Activated T-cell treated with anti-CD3 and anti-CD28 coated beads, Interleukin-2, amount 50 U/mL, for 48 hours (primary cell): ENCODE results near the gene ROR2.

Experiments used
- DNase-seq, 2 experiments: peaks; one replicate each; pipeline ENCODE4 v3.0.0-alpha.2; 2020

The ROR2 gene

GRCh38 chr9:91867740-91868139 is 82.3 kb downstream of the ROR2 start:
- DNase-seq, result no peak

GRCh38 chr9:91865041-91865440 is 85.0 kb downstream of the ROR2 start:
- DNase-seq, result no peak

GRCh38 chr9:91864380-91864779 is 85.6 kb downstream of the ROR2 start:
- no peak for DNase-seq

- DNase-seq, result no peak
Measured at GRCh38 chr9:91863469-91863868, 86.6 kb downstream of the ROR2 start.

GRCh38 chr9:91858213-91859030 is 91.6 kb downstream of the ROR2 start:
- no peak for DNase-seq

- DNase-seq, result no peak
Measured at GRCh38 chr9:91857291-91858212, 92.5 kb downstream of the ROR2 start.

- peak in 1 of 2 experiments; percentile 34 for DNase-seq
Measured at GRCh38 chr9:91856419-91856818, 93.6 kb downstream of the ROR2 start.

- DNase-seq, result no peak
Measured at GRCh38 chr9:91855196-91855595, 94.8 kb downstream of the ROR2 start.

GRCh38 chr9:91852801-91853347 is 97.2 kb downstream of the ROR2 start:
- DNase-seq, result no peak

DNA sequence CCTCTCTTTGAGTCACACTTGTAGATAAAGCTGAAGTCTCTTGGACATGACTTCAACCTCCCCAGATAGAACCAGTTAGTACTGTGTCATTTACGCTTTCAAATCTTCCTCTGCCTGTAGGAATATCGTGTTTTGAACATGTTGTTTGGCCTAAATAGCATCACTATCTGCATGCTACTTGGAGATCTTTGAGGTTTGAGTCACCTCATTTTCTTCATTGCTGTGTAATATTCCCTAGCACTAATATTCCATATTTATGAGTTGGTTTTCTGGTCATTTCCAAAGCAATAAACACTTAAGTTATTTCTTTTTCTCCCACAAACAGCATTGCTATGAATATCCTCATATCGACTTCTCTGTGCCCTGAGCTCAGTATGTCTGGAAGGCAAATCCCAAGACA is 100.3 kb downstream of the ROR2 start:
- DNase-seq, result no peak

DNA sequence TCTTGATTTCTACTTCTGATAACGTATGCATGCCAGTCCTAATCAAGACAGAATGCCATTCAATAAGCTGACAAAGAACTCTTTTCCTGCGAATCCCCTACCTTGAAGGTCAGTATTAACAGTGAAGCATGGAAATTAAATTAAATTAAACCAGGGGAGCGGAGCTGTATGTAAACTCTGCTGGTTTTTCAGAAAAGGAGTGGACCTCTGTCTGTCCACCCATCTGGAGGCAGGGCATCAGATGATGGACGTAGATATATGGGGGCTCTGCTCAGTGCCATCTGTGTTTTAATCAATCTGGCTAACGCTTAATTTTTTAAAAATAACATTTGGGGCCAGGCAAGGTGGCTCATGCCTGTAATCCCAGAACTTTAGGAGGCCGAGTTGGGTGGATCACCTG is 101.9 kb downstream of the ROR2 start:
- DNase-seq, result no peak

DNA sequence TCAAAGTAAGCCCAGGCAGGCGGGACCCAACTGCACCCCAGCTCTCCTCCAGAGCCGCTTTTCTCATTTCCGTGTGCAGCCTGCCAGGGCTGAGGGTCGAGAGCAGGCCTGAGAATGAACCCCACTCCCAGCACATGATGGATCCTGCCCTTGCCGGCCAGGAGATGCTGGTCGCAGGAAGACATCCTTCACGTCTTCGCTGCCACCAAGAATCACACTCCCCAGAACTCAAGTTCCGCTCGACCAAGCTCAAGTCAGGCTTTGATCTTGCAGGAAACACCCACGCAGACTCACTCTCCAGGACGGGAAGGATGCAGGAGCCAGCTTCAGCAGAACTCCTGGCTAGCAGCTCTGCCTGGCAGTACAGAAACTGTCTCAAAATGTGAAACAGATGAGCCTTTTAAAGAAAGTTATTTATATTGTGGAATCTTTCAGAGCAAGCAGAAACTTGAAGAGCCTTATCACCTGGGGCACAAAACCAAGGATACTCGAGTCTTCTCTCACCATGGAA is 102.4 kb downstream of the ROR2 start:
- peak in 1 of 2 experiments; percentile 25 for DNase-seq

- no peak for DNase-seq
Measured at GRCh38 chr9:91845879-91846278, 104.1 kb downstream of the ROR2 start.

GRCh38 chr9:91844701-91845291 is 105.2 kb downstream of the ROR2 start:
- no peak for DNase-seq

- DNase-seq, result no peak
Measured at GRCh38 chr9:91844190-91844589, 105.8 kb downstream of the ROR2 start.

DNA sequence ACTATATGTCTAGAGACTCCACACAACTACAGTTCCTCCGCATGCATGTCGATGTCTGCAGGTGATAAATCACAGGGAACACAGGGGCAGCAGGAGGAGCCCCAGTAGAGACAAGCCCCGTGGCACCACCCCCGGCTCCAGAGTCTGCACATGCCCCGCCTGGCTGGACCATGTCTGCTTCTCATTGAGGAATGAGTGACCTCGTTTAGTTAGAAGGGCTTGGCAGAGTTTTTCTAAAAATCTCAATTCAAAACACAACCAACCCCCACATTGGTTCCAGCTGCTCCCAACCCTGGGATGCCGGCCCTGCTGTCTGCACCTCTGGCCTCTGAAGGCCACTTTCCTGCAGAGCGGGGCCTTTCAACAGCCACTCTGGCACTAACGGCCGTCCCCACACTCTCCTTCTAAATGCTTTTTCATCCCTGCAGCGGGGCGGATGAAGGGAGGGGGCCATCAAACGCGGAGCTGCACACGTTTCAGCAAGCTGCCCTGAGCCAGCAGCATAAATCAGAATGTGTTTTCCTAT is 106.3 kb downstream of the ROR2 start:
- no peak for DNase-seq

- no peak for DNase-seq
Measured at GRCh38 chr9:91843093-91843492, 106.9 kb downstream of the ROR2 start.

DNA sequence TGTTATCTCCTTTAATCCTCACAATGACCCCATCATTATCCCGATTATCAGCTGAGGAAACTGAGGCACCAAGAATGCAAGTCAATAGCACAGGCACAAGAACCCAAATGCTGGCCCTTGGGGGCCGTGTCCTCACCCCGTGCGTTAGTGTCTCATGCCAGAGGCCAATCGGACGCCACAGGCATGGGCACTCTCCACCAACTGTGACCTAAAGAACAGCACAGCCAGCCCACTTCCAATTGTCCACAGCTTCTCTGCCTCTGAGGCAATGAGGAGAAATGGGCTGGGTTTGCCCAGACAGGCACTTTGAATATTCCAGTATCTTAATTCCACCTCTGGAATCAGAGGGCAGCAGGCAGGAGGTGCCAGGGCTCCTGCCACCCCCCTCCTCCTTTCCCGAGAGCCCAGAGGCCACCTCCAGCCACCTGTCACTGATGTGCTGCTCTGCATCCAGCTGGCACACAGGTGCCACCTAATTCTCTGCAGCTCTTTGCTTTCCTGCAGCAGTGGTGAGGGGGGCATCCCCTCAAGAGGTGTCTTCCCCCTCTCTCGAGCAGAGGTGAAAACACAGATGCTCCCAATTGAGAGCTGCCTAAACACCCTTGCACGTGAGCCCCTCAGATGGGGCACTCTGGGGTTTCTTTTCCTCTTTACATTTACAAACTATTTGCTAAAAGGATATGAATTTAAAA is 107.5 kb downstream of the ROR2 start:
- no peak for DNase-seq

- DNase-seq, result no peak
Measured at GRCh38 chr9:91841591-91841990, 108.4 kb downstream of the ROR2 start.

DNA sequence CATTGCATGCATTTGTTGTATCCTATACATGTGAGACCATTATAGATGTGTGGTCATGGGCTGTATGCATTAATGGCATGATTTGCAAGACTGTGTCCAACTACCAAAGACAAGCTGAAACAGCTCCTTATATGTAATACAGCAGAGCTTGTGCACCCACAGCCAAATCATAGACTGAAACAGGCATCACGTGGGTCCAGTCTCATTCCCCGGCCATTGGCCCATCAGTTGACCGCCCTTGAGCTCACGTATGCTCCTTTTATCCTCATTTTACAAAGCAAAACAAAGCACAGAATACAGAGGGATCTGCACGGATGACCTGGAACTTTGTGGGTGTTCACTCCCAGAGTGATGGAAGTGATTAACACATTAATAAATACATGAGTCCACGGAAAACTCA is 109.1 kb downstream of the ROR2 start:
- no peak for DNase-seq

- no peak for DNase-seq
Measured at GRCh38 chr9:91840469-91840868, 109.6 kb downstream of the ROR2 start.

- DNase-seq, result no peak
Measured at GRCh38 chr9:91839926-91840465, 110.0 kb downstream of the ROR2 start.
